A549 treated with AZD2906 at 1 μM for 4 hours (cell line): ENCODE measurements around the gene ZNF217. TPM values are rescaled to one million over a fixed set of nuclear protein-coding genes. Genes with fewer than 3 reads are reported as not detected.

ENCODE experiments used
- total RNA-seq: library from RNA; stranded (reverse); fragments of 200-300 nt; extraction: Qiagen RNA extraction; gene quantifications from 5 replicates; pipeline ENCODE4 v1.2.3, GENCODE V29; 2022

Gene ZNF217
- 14.5 to 25.8 TPM (median 19.0 TPM) in 5 replicates for total RNA-seq

GRCh38 chr20:53593466-53594007, at the start of gene ZNF217:
Gene ZNF217, minus strand, starts transcription at chr20:53593839. Its CDS starts 11,013 bp downstream, at chr20:53582826.

